Measurements from ENCODE around the gene MCC.

DNA sequence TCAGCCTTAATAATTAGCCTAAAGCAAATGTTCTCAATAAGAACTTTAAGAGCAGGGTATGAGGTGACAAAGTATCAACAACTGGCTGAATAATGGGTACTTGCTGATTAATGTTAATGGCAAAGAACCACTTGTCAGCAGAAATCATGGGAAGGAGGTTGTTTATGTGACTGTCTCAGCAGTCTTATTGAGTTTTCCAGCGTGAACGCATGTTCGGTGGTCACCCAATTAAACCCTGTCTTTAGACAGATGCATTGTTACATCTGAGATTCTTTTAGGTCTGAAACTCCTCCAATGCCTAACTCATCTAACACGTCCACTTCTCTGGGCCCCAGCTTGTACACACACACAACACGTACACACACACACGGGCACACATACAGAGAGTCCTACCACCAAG, 35.3 kb downstream of the MCC start:
- TF ChIP-seq SP1 (IDR thresholded peaks at IDR 0.05) (no peak), SUZ12 (IDR thresholded peaks at IDR 0.05) (no peak), ZNF384 (IDR thresholded peaks at IDR 0.05) (no peak), FOXA1 (IDR thresholded peaks at IDR 0.05) (no peak), L3MBTL2 (conservative IDR thresholded peaks at IDR 0.05) (no peak), BHLHE40 (IDR thresholded peaks at IDR 0.05; ENCODE audit: borderline replicate concordance) (no peak)
